K562 (cell line): ENCODE data around the gene NRM. TPM values are rescaled to one million over a fixed set of nuclear protein-coding genes. Genes with fewer than 3 reads are reported as not detected.

Experiments used
- BCOR ChIP-seq: fragments of 450-650 bp; IDR thresholded peaks from 2 replicates; pipeline ENCODE4 v1.6.1; 2016
- GATAD2B ChIP-seq: fragments of 450-650 bp; IDR thresholded peaks from 2 replicates; pipeline ENCODE4 v1.6.1; 2017; ENCODE audit warnings: mild to moderate bottlenecking, borderline replicate concordance
- HMG20A ChIP-seq: fragments of 450-650 bp; formaldehyde crosslinking; conservative IDR thresholded peaks from 2 replicates; pipeline ENCODE4 v1.4.0; 2020; ENCODE audit warnings: mild to moderate bottlenecking, mixed read lengths
- NFRKB ChIP-seq: fragments of 450-650 bp; IDR thresholded peaks from 2 replicates; pipeline ENCODE4 v1.6.1; 2016; ENCODE audit warnings: low read depth
- NR2C1 ChIP-seq, 2 experiments: fragments of 450-650 bp; IDR thresholded peaks; 2 replicates each; pipeline ENCODE4 v1.6.1; 2017; ENCODE audit warnings: mild to moderate bottlenecking in 2 of 2, antibody characterized with exemption in 1 of 2, inconsistent platforms in 1 of 2, missing compliant biosample characterization in 1 of 2, missing genetic modification characterization in 1 of 2
- POLR2AphosphoS5 ChIP-seq: IDR thresholded peaks from 2 replicates; pipeline ENCODE4 v1.6.1; 2011; ENCODE audit warnings: mild to moderate bottlenecking, low read depth, low read length, moderate library complexity; ENCODE audit not compliant: control insufficient read depth, insufficient read depth
- RCOR1 ChIP-seq, 2 experiments: IDR thresholded peaks; 2 replicates each; pipeline ENCODE4 v1.6.1; 2012; ENCODE audit warnings: low read depth in 2 of 2, low read length in 2 of 2, borderline replicate concordance in 1 of 2, improper control_type of control experiment in 1 of 2
- SMARCA4 ChIP-seq: fragments of 450-650 bp; IDR thresholded peaks from 2 replicates; pipeline ENCODE4 v1.6.1; 2016
- ZNF311 ChIP-seq: fragments of 250-450 bp; sonication (Bioruptor Pico); IDR thresholded peaks from 2 replicates; pipeline ENCODE4 v1.4.0; 2020; ENCODE audit warnings: mild to moderate bottlenecking, moderate library complexity
- ZNF444 ChIP-seq: fragments of 250-450 bp; sonication (Bioruptor Pico); IDR thresholded peaks from 2 replicates; pipeline ENCODE4 v1.4.0; 2020; ENCODE audit warnings: mild to moderate bottlenecking, moderate library complexity
- ZNF586 ChIP-seq: fragments of 450-650 bp; formaldehyde crosslinking; conservative IDR thresholded peaks from 2 replicates; pipeline ENCODE4 v1.4.0; 2020; ENCODE audit warnings: mild to moderate bottlenecking, moderate library complexity
- polyA plus RNA-seq, 8 experiments: library from polyadenylated mRNA; depleted of rRNA in 4 of 8; stranded (reverse) in 5 of 8; unstranded in 3 of 8; fragments of >200 nt; fragmentation: Nextera tagmentation in 2 of 8; fragmentation: Illumina TruSeq in 1 of 8; extraction: Ambion mirVana in 2 of 8; extraction: Trizol in 1 of 8; gene quantifications; 2 replicates each; pipeline versions ENCODE4 v1.2.1 to v1.2.3, GENCODE V29; 2011 to 2014; ENCODE audit warnings: inconsistent platforms in 1 of 8, missing spikeins in 1 of 8
- total RNA-seq, 7 experiments: library from RNA; depleted of rRNA in 6 of 7; stranded (reverse); fragments of >200 nt in 6 of 7; fragmentation: Illumina TruSeq in 2 of 7; extraction: Trizol in 2 of 7; gene quantifications; 2 replicates each; pipeline versions ENCODE4 v1.2.1 to v1.2.3, GENCODE V29; 2011 to 2021; ENCODE audit warnings: low replicate concordance in 1 of 7
- TF ChIP-seq, protein P1 (sequence below): fragments of 200-600 bp; sonication (generic); IDR thresholded peaks from one replicate; pipeline ENCODE4 v1.6.1; 2012; ENCODE audit warnings: mild to moderate bottlenecking, low read depth, low read length, inconsistent platforms
- TF ChIP-seq, protein P2 (sequence below): fragments of 450-650 bp; IDR thresholded peaks from 2 replicates; pipeline ENCODE4 v1.6.1; 2017; ENCODE audit warnings: mild to moderate bottlenecking, moderate library complexity
- TF ChIP-seq, protein P3 (sequence below): fragments of 250-450 bp; sonication (Bioruptor Pico); IDR thresholded peaks from 2 replicates; pipeline ENCODE4 v1.4.0; 2020

NRM gene
- total and polyA plus RNA-seq, 9 of the 15 experiments (the other 6 are each of a cell fraction or from before 2014, with no cell fraction given) = 9.7 to 58.2 (median 18.1) TPM

DNA sequence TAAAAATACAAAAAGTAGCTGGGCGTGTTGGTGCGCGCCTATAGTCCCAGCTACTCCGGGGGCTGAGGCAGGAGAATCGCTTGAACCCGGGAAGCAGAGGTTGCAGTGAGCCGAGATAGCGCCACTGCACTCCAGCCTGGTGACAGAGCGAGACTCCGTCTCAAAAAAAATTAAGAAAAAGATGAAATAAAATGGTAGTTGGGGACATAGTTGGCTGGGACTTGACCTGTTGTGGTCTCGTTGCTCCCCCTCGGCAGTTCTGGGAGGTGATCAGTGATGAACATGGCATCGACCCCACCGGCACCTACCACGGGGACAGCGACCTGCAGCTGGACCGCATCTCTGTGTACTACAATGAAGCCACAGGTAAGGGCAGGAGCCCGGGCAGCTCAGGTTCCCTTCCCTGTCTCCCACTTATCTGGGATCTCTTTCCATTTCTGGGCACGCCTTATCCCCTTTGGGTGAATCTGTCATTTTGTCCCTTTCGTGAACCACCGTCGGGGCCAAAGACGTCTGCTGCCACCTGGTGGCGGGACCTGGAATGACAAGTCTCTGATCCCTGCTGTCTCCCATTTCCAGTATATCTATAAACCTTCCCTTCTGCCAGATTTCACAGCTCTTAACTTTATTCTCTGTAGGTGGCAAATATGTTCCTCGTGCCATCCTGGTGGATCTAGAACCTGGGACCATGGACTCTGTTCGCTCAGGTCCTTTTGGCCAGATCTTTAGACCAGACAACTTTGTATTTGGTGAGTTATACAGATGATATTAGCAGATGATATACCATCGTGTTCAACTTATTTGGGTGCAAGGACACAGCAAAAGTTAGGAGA lies 31.7 kb upstream of the NRM start (continued):
- TF ChIP-seq, protein P1, sequence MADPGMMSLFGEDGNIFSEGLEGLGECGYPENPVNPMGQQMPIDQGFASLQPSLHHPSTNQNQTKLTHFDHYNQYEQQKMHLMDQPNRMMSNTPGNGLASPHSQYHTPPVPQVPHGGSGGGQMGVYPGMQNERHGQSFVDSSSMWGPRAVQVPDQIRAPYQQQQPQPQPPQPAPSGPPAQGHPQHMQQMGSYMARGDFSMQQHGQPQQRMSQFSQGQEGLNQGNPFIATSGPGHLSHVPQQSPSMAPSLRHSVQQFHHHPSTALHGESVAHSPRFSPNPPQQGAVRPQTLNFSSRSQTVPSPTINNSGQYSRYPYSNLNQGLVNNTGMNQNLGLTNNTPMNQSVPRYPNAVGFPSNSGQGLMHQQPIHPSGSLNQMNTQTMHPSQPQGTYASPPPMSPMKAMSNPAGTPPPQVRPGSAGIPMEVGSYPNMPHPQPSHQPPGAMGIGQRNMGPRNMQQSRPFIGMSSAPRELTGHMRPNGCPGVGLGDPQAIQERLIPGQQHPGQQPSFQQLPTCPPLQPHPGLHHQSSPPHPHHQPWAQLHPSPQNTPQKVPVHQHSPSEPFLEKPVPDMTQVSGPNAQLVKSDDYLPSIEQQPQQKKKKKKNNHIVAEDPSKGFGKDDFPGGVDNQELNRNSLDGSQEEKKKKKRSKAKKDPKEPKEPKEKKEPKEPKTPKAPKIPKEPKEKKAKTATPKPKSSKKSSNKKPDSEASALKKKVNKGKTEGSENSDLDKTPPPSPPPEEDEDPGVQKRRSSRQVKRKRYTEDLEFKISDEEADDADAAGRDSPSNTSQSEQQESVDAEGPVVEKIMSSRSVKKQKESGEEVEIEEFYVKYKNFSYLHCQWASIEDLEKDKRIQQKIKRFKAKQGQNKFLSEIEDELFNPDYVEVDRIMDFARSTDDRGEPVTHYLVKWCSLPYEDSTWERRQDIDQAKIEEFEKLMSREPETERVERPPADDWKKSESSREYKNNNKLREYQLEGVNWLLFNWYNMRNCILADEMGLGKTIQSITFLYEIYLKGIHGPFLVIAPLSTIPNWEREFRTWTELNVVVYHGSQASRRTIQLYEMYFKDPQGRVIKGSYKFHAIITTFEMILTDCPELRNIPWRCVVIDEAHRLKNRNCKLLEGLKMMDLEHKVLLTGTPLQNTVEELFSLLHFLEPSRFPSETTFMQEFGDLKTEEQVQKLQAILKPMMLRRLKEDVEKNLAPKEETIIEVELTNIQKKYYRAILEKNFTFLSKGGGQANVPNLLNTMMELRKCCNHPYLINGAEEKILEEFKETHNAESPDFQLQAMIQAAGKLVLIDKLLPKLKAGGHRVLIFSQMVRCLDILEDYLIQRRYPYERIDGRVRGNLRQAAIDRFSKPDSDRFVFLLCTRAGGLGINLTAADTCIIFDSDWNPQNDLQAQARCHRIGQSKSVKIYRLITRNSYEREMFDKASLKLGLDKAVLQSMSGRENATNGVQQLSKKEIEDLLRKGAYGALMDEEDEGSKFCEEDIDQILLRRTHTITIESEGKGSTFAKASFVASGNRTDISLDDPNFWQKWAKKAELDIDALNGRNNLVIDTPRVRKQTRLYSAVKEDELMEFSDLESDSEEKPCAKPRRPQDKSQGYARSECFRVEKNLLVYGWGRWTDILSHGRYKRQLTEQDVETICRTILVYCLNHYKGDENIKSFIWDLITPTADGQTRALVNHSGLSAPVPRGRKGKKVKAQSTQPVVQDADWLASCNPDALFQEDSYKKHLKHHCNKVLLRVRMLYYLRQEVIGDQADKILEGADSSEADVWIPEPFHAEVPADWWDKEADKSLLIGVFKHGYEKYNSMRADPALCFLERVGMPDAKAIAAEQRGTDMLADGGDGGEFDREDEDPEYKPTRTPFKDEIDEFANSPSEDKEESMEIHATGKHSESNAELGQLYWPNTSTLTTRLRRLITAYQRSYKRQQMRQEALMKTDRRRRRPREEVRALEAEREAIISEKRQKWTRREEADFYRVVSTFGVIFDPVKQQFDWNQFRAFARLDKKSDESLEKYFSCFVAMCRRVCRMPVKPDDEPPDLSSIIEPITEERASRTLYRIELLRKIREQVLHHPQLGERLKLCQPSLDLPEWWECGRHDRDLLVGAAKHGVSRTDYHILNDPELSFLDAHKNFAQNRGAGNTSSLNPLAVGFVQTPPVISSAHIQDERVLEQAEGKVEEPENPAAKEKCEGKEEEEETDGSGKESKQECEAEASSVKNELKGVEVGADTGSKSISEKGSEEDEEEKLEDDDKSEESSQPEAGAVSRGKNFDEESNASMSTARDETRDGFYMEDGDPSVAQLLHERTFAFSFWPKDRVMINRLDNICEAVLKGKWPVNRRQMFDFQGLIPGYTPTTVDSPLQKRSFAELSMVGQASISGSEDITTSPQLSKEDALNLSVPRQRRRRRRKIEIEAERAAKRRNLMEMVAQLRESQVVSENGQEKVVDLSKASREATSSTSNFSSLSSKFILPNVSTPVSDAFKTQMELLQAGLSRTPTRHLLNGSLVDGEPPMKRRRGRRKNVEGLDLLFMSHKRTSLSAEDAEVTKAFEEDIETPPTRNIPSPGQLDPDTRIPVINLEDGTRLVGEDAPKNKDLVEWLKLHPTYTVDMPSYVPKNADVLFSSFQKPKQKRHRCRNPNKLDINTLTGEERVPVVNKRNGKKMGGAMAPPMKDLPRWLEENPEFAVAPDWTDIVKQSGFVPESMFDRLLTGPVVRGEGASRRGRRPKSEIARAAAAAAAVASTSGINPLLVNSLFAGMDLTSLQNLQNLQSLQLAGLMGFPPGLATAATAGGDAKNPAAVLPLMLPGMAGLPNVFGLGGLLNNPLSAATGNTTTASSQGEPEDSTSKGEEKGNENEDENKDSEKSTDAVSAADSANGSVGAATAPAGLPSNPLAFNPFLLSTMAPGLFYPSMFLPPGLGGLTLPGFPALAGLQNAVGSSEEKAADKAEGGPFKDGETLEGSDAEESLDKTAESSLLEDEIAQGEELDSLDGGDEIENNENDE = no peak
- TF ChIP-seq POLR2AphosphoS5 (peak; percentile 42; the same call in 1 of the 2 replicates), ZNF586 (CRISPR knock-in tag) (no peak), ZNF444 (CRISPR knock-in tag) (no peak), SMARCA4 (peak; percentile 63), RCOR1 (IDR thresholded peaks at IDR 0.05; ENCODE audit: borderline replicate concordance in 1 of 2, low read depth in 2 of 2, low read length in 2 of 2) (peak in 1 of 2 experiments; percentile 80; a peak in 2 of 4 replicates), ZNF311 (CRISPR knock-in tag) (no peak), NR2C1 (IDR thresholded peaks at IDR 0.05) (peak; percentile 46; the same call in 1 of the 2 replicates), NR2C1 (tag; IDR thresholded peaks at IDR 0.05) (no peak), BCOR (no peak), HMG20A (no peak), GATAD2B (no peak), NFRKB (no peak)
- TF ChIP-seq, protein P2, sequence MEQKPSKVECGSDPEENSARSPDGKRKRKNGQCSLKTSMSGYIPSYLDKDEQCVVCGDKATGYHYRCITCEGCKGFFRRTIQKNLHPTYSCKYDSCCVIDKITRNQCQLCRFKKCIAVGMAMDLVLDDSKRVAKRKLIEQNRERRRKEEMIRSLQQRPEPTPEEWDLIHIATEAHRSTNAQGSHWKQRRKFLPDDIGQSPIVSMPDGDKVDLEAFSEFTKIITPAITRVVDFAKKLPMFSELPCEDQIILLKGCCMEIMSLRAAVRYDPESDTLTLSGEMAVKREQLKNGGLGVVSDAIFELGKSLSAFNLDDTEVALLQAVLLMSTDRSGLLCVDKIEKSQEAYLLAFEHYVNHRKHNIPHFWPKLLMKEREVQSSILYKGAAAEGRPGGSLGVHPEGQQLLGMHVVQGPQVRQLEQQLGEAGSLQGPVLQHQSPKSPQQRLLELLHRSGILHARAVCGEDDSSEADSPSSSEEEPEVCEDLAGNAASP = no peak
- TF ChIP-seq, protein P3, sequence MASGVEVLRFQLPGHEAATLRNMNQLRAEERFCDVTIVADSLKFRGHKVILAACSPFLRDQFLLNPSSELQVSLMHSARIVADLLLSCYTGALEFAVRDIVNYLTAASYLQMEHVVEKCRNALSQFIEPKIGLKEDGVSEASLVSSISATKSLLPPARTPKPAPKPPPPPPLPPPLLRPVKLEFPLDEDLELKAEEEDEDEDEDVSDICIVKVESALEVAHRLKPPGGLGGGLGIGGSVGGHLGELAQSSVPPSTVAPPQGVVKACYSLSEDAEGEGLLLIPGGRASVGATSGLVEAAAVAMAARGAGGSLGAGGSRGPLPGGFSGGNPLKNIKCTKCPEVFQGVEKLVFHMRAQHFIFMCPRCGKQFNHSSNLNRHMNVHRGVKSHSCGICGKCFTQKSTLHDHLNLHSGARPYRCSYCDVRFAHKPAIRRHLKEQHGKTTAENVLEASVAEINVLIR (CRISPR knock-in tag) = no peak
